SK-N-SH (cell line): ENCODE data around the gene ST8SIA6.

Source experiments
- CHD2 ChIP-seq: fragments of 150-350 bp; IDR thresholded peaks from 2 replicates; pipeline ENCODE4 v1.6.1; 2018; ENCODE audit warnings: low read length; ENCODE audit not compliant: partially characterized antibody
- RCOR1 ChIP-seq: fragments of 150-350 bp; IDR thresholded peaks from 2 replicates; pipeline ENCODE4 v1.6.1; 2017; ENCODE audit warnings: antibody characterized with exemption, low read length
- TF ChIP-seq, protein P1 (sequence below): fragments of 200-600 bp; sonication (generic); IDR thresholded peaks from 2 replicates; pipeline ENCODE4 v1.6.1; 2017; ENCODE audit warnings: antibody characterized with exemption, mild to moderate bottlenecking, moderate library complexity

DNA sequence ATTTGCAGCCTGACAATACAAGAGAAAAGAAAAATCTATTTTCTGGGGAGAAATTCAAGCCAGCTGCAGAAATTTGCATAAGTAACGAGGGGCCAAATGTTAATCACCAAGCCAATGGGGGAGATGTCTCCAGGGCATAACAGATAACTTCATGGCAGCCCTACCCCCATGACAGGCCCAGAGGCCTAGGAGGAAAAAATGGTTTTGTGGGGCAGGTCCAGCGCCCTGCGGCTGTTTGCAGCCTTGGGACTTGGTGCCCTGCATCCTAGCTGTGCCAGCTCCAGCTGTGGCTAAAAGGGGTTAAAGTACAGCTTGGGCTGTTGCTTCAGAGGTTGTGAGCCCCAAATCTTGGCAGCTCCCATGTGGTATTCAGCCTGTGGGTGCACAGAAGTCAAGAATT is 172.1 kb downstream of the ST8SIA6 start:
- TF ChIP-seq, protein P1, sequence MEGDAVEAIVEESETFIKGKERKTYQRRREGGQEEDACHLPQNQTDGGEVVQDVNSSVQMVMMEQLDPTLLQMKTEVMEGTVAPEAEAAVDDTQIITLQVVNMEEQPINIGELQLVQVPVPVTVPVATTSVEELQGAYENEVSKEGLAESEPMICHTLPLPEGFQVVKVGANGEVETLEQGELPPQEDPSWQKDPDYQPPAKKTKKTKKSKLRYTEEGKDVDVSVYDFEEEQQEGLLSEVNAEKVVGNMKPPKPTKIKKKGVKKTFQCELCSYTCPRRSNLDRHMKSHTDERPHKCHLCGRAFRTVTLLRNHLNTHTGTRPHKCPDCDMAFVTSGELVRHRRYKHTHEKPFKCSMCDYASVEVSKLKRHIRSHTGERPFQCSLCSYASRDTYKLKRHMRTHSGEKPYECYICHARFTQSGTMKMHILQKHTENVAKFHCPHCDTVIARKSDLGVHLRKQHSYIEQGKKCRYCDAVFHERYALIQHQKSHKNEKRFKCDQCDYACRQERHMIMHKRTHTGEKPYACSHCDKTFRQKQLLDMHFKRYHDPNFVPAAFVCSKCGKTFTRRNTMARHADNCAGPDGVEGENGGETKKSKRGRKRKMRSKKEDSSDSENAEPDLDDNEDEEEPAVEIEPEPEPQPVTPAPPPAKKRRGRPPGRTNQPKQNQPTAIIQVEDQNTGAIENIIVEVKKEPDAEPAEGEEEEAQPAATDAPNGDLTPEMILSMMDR: no peak
- no peak for TF ChIP-seq CHD2
- TF ChIP-seq RCOR1: no peak
